Left cardiac atrium (tissue), 4 donors: ENCODE measurements around the gene SLC4A3. TPM values are rescaled to one million over a fixed set of nuclear protein-coding genes. Genes with fewer than 3 reads are reported as not detected.

Experiments used
- ATAC-seq, 2 donors: fragments of 200-7000 bp; cut with Tn5 transposase; one replicate each; pipeline ENCODE4 v1.9.1; 2020; ENCODE audit warnings: mild to moderate bottlenecking in 2 of 2, moderate library complexity in 2 of 2
- DNase-seq: peaks from one replicate; pipeline ENCODE4 v3.0.0-alpha.2; 2020
- intact Hi-C, 2 donors: fragments of 100-400 bp; cut with DNase I; formaldehyde crosslinking; loops; one replicate each; pipeline versions ENCODE4 v1.14.1 to v1.15.1; 2022 to 2023
- total RNA-seq, 2 donors: library from RNA; stranded (reverse); fragmentation: NEBNext Ultra II Directional; extraction: Animal tissue kit (Norgen Biotek cat#: 25700); gene quantifications; one replicate each; pipeline ENCODE4 v1.2.1, GENCODE V29; 2021
- donor health status: DM: no; HTN: yes; CAD: no.
- donor health status: DM: no; HTN: yes; CAD: no; lungs with severe emphysema.
- donor health status: DM: yes; HTN: yes; CAD: no.
- donor health status: Dilated cardiomyopathy.

SLC4A3 gene
- total RNA-seq, 2 donors from 2014 or later = 261 to 360 TPM

- ATAC-seq (peak; percentile 65 to 67), DNase-seq (peak; percentile 66)
- intact Hi-C loops = no loop called here
Measured at GRCh38 chr2:219629976-219630695, 2.7 kb downstream of the SLC4A3 start.

- peak; percentile 67 to 75 for ATAC-seq
- intact Hi-C loops = no loop called here
- peak; percentile 83 for DNase-seq
Measured at GRCh38 chr2:219630770-219631405, 3.5 kb downstream of the SLC4A3 start.

DNA sequence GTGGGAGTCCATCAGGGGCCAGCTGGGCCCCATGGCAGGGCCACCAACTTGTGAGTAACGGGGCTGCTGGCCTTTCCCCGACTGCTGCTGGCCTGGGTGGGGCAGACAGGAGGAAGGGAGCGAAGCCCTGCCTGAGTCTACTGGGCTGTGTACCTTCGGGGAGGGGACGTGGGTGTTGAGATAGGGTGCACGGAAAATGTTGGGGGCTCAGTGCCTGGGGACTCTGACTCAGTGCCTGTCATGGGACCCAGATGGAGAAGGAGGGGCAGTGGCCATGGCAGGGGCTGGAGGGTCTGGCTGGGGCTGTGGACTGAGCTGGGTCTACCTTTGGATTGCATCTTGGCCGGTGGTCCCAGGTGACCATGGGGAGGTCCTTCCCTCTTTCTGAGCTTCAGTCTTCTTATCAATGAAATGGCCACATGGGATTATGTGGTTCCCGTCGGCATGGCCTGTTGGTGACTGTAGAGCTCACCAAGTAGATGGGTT is 4.0 kb downstream of the SLC4A3 start:
- DNase-seq (peak; percentile 25), ATAC-seq (no peak)
- intact Hi-C loops = no loop called here

DNA sequence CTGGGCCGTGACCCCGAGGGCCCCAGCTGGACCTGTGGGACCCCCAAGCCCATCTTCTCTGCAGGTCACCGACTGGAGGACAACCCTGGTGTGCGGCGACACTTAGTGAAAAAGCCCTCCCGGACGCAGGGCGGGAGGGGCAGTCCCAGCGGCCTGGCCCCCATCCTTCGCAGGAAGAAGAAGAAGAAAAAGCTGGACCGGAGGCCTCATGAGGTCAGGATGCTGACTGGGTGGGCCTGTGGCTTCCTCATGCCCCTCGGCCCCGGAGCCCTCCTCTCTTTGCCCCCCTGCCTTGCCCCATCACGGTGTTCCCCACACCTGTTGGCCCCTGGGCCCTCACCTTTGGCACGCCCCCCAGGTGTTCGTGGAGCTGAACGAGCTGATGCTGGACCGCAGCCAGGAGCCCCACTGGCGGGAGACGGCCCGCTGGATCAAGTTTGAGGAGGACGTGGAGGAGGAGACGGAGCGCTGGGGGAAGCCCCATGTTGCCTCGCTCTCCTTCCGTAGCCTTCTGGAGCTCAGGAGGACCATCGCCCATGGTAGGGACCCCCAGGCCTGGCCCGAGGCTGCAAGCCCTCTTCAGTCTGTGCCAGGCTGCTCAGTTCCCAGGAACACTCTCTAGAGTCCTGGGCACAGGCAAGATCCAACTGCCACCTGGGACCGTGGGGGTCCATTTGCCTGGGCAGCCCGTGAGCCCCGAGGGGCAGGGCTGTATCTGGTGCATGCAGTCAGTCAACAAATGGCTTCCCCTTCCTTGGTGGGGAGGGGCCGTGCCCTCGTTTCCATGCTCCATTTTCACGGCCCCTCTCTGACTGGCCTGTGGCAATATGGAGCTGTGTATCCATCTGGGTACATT is 4.7 kb downstream of the SLC4A3 start:
- intact Hi-C loops = no loop called here
- DNase-seq = peak; percentile 29

GRCh38 chr2:219632760-219633105 is 5.3 kb downstream of the SLC4A3 start:
- ATAC-seq (no peak), DNase-seq (no peak)
- intact Hi-C loops = no loop called here

More for the DNA sequence above, 4.7 kb downstream of the SLC4A3 start:
- ATAC-seq = no peak

DNA sequence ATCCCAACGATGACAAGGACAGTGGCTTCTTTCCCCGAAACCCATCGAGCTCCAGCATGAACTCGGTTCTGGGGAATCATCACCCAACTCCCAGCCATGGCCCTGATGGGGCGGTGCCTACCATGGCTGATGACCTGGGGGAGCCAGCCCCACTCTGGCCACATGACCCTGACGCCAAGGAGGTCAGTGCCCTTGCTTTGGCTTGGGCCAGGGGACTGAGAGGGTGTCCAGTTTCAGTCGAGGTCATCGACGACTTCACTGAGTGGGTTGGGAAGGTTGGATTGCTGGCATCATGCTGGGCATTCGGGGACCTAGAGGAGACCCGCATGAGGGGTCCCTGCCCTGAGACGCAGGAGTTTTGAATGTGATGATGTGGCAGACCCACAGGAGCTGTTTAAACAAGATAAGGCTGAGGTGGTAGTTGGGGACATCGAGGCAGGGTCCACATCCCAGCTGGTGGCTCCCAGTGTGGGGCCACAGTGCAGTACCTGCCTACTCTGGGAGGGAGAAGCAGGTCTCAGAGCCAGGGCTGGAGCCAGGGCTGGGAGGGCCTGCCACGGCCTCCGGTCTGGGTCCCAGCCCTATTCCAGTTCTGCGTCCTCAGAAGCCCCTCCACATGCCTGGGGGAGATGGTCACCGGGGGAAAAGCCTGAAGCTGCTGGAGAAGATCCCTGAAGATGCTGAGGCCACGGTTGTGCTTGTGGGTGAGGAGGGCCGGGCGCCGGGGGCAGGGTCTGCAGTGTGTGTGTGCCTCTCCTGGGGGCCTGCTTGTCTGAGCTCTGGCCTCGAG is 6.0 kb downstream of the SLC4A3 start:
- ATAC-seq (no peak), DNase-seq (no peak)
- intact Hi-C loops = no loop called here

- intact Hi-C loops = no loop called here
- no peak for DNase-seq
- no peak for ATAC-seq
Measured at GRCh38 chr2:219634171-219634940, 6.9 kb downstream of the SLC4A3 start.

DNA sequence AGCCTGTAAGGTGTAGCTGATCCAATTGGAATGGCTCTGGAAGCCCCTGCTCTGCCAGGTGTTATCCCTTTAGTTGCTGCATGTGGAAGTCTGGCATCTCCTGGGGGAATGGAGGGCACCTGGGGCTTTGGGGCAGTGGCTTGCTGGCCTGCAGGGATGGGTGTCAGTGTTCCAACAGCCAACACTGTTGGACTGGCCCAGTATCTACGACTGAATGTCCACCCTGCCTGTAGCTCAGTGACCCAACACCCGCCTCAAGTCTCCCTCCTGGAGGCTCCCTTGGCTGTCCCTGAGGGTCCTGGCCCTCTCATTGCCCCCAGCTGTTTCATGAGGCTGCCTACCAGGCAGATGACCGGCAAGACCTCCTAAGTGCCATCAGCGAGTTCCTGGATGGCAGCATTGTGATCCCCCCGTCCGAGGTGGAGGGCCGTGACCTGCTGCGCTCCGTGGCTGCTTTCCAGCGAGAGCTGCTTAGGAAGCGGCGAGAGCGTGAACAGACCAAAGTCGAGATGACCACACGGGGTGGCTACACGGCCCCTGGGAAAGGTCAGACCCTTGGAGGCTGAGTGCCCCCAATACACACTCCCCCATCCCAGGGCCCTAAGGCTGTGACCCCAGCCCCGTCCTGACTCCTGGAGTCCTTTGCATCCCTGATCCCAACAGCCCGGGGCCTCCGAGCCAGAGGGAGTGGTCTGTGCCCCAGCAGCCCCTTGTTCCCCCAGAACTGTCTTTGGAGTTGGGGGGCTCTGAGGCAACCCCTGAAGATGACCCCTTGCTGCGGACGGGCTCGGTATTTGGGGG is 7.7 kb downstream of the SLC4A3 start:
- peak; percentile 21 for DNase-seq
- intact Hi-C loops = no loop called here
- no peak for ATAC-seq

- no peak for ATAC-seq
- intact Hi-C loops = no loop called here
- DNase-seq = peak; percentile 20
Measured at GRCh38 chr2:219636144-219636915, 8.9 kb downstream of the SLC4A3 start.

DNA sequence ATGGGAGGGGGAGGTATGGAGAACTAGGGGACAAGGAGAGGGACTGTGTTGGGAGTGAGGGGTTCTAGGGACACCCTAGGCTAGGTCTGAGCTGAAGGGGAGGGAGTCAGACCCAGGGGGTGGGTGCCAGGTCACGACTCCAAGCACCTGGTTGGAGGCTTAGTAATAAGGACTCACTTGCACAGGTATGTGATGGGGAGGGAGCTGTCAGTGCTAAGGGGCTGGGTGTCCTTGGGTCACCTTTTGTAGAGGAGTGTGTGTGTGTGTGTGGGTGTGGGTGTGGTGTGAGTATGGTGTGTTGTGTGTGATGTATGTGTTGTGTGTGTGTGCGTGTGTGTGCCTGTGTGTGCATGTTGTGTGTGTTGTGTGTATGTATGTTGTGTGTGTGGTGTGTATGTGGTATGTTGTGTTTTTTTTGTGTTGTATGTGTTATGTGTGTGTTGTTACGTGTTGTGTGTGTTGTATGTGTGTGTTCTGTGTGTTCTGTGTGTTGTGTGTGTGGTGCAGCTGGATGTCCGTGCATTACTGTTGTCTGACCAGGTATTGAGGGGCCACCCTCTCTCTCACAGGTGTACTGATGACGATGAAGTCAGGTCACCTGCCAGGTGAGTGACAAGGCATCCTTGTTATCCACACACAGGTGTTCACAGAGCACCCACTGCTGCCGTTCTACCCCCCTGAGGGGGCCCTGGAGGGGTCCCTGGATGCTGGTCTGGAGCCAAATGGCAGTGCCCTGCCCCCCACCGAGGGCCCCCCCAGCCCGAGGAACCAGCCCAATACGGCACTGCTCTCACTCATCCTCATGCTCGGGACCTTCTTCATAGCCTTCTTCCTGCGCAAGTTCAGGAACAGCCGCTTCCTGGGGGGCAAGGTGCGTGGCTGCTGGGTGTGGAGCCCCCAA is 9.8 kb downstream of the SLC4A3 start:
- no peak for ATAC-seq
- DNase-seq = no peak
- intact Hi-C loops = no loop called here

DNA sequence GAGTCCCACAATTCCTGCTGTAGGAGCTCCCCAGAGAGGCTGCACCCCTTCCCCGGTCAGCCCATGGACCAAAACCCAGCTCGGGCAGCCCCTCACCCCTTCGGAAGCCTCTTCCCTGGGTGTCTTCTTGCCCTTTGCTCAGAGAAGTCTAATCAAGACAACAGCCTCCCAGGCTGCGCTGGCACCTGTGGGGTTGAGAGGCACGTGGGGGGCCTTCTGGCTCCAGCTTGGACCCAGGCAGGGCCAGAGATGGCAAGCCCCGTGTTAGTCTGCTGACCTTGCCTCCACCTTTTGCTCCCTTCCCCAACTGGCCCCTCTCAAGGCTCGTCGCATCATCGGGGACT is 10.4 kb downstream of the SLC4A3 start:
- intact Hi-C loops = no loop called here
- DNase-seq = no peak
- no peak for ATAC-seq

- peak; percentile 0 to 9 for ATAC-seq
- peak; percentile 30 for DNase-seq
- intact Hi-C loops = no loop called here
Measured at GRCh38 chr2:219638217-219638947, 11.0 kb downstream of the SLC4A3 start.

DNA sequence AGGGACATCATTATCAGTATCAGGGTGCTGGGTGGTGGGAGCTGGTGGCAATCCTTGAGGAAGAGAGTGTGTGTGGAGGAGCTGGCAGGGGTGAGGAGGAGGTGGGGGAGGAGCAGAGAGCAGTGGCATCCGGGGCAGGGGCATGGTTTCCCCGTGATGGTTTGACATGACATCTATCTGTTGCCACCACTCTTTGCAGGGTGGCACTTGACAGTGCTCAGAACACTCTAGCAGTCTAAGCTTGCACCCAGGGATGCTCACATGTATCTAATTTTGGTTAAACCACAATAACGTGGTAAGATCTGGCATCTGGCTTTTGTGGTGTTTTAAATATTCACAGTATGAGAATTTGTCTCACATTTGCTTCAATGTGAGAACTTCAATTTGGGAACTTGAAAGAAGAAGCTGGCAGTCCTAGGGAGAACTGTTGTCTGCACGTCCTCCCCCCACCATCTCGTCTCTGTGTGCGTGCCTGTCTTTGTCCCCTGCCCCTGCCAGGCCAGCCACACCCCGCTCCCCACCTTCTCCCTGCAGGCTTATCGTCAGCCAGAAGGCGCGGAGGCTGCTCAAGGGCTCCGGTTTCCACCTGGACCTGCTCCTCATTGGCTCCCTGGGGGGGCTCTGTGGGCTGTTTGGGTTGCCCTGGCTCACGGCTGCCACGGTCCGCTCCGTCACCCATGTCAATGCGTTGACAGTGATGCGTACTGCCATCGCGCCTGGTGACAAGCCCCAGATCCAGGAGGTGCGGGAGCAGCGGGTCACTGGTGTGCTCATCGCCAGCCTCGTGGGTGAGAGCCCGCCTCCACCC is 11.7 kb downstream of the SLC4A3 start:
- DNase-seq = peak; percentile 68
- peak; percentile 33 to 39 for ATAC-seq
- intact Hi-C loops = no loop called here

- DNase-seq = no peak
Measured at GRCh38 chr2:219641390-219642068, 14.1 kb downstream of the SLC4A3 start.

More at GRCh38 chr2:219641390-219642068, 14.1 kb downstream of the SLC4A3 start:
- no peak for ATAC-seq
- intact Hi-C loops = loop anchor here in 1 of 2 donors (2.0 to 10.0 kb wide), 3 partner anchors 71 to 227 kb away; partner anchors contain the start of genes DES and OBSL1
